ENCODE data around the gene FAR2. TPM values are rescaled to one million over a fixed set of nuclear protein-coding genes. Genes with fewer than 3 reads are reported as not detected.

FAR2 gene
- total RNA-seq, 4 donors from 2014 or later, result 13.2 to 27.4 (median 22.8) TPM

GRCh38 chr12:29365091-29365490 is 216.0 kb downstream of the FAR2 start:
- no peak for TF ChIP-seq CTCF (IDR thresholded peaks at IDR 0.05; ENCODE audit: low read depth)

GRCh38 chr12:29374012-29374411 is 224.9 kb downstream of the FAR2 start:
- no peak for TF ChIP-seq CTCF (IDR thresholded peaks at IDR 0.05; ENCODE audit: low read depth)

- no peak for TF ChIP-seq CTCF (IDR thresholded peaks at IDR 0.05; ENCODE audit: low read depth)
Measured at GRCh38 chr12:29374913-29375312, 225.8 kb downstream of the FAR2 start.

- TF ChIP-seq CTCF (IDR thresholded peaks at IDR 0.05; ENCODE audit: low read depth), result no peak
Measured at GRCh38 chr12:29376118-29376517, 227.0 kb downstream of the FAR2 start.

GRCh38 chr12:29380536-29381523 is 231.8 kb downstream of the FAR2 start, which contains the start of gene ERGIC2:
Gene ERGIC2 (minus strand): TSS chr12:29381172. CDS start chr12:29371633, 9,539 bp downstream.
- TF ChIP-seq CTCF (IDR thresholded peaks at IDR 0.05; ENCODE audit: low read depth), result no peak

- no peak for TF ChIP-seq CTCF (IDR thresholded peaks at IDR 0.05; ENCODE audit: low read depth)
Measured at GRCh38 chr12:29382251-29382650, 233.2 kb downstream of the FAR2 start.

Other genes starting within 250 kb of the FAR2 start
- 100 to 1,000 TPM in 1 of 4 donors, 10 to 100 TPM in 3; 28.6 to 105 (median 45.6) TPM for gene ERGIC2, start 231.9 kb downstream of the FAR2 start, total RNA-seq

All from subcutaneous adipose tissue (tissue), 4 donors.